ENCODE results near the gene NR5A2. TPM values are rescaled to one million over a fixed set of nuclear protein-coding genes. Genes with fewer than 3 reads are reported as not detected.

The NR5A2 gene
- total RNA-seq, 1 experiment from 2014 or later = not detected

DNA sequence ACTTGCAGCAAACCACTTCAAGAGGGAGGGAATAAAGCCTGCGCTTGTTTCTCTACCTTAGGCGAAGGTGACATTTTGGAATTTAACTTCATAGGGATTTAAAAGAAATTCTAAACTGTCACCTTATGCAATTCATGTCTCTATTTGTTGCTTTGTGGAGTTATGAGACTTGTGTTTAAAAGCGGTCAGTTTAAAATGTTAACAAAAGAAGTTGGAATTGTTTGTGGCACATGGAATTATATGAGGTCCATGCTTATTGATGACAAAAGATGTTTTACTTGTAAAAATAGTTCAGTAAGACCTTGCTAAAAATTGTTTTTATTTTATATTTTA, 15.8 kb downstream of the NR5A2 start:
- Histone ChIP-seq H3K4me2 (ENCODE audit: low read depth, low read length, poor library complexity, severe bottlenecking) (no peak overlapping the region), H3K27ac (ENCODE audit: low read length) (no peak overlapping the region), H3K9me2 (replicated peaks; ENCODE audit: insufficient read depth, low read length) (no peaks in the 10 kb centered on the region), H4K20me1 (ENCODE audit: insufficient read depth, low read depth, low read length) (no peaks in the 10 kb centered on the region), H3K36me3 (ENCODE audit: insufficient read depth, low read length) (no peaks in the 10 kb centered on the region), H3K27me3 (ENCODE audit: low read length) (no peaks in the 10 kb centered on the region), H3K4me1 (ENCODE audit: low read length) (no peaks in the 10 kb centered on the region), H2AFZ (ENCODE audit: low read length) (no peak overlapping the region), H3K4me3 (ENCODE audit: low read length) (no peak overlapping the region), H3K9ac (ENCODE audit: low read length) (no peak overlapping the region), H3K79me2 (ENCODE audit: low read length) (no peaks in the 10 kb centered on the region), H3K9me3 (ENCODE audit: low read length) (no peaks in the 10 kb centered on the region)
- DNase-seq = no peak

DNA sequence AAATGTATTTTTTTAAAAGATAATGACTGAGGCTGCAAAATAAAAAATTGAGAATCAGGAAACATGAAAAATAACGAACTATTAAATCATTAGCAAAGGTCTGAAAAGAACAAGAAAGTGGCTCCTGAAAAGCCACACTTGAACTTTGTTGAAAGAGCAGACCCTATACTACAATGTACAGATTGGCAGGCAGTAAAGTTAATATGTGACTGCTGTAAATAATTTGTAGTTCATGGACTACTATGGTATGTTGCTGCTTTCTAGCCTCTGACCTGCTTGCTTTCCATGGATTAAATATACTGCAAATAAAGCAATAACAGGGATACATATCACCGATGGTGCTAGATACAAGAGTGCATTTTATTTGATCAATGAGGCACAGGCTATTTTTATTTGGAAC, 18.6 kb downstream of the NR5A2 start:
- Histone ChIP-seq H4K20me1 (ENCODE audit: insufficient read depth, low read depth, low read length) (no peaks in the 10 kb centered on the region), H3K4me2 (ENCODE audit: low read depth, low read length, poor library complexity, severe bottlenecking) (no peak overlapping the region), H3K9ac (ENCODE audit: low read length) (no peak overlapping the region), H3K36me3 (ENCODE audit: insufficient read depth, low read length) (no peaks in the 10 kb centered on the region), H3K27ac (ENCODE audit: low read length) (no peak overlapping the region), H3K9me2 (replicated peaks; ENCODE audit: insufficient read depth, low read length) (no peaks in the 10 kb centered on the region), H3K4me3 (ENCODE audit: low read length) (no peak overlapping the region), H3K9me3 (ENCODE audit: low read length) (no peaks in the 10 kb centered on the region), H3K4me1 (ENCODE audit: low read length) (no peaks in the 10 kb centered on the region), H3K79me2 (ENCODE audit: low read length) (no peaks in the 10 kb centered on the region), H2AFZ (ENCODE audit: low read length) (no peak overlapping the region), H3K27me3 (ENCODE audit: low read length) (no peaks in the 10 kb centered on the region)
- DNase-seq = no peak

DNA sequence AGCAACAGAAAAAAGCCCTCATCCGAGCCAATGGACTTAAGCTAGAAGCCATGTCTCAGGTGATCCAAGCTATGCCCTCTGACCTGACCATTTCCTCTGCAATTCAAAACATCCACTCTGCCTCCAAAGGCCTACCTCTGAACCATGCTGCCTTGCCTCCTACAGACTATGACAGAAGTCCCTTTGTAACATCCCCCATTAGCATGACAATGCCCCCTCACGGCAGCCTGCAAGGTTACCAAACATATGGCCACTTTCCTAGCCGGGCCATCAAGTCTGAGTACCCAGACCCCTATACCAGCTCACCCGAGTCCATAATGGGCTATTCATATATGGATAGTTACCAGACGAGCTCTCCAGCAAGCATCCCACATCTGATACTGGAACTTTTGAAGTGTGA, 20.7 kb downstream of the NR5A2 start:
- Histone ChIP-seq H3K27ac (ENCODE audit: low read length) (no peak overlapping the region), H2AFZ (ENCODE audit: low read length) (no peak overlapping the region), H3K79me2 (ENCODE audit: low read length) (no peaks in the 10 kb centered on the region), H4K20me1 (ENCODE audit: insufficient read depth, low read depth, low read length) (no peaks in the 10 kb centered on the region), H3K4me2 (ENCODE audit: low read depth, low read length, poor library complexity, severe bottlenecking) (no peak overlapping the region), H3K4me1 (ENCODE audit: low read length) (no peaks in the 10 kb centered on the region), H3K9ac (ENCODE audit: low read length) (no peak overlapping the region), H3K27me3 (ENCODE audit: low read length) (no peaks in the 10 kb centered on the region), H3K9me2 (replicated peaks; ENCODE audit: insufficient read depth, low read length) (no peaks in the 10 kb centered on the region), H3K36me3 (ENCODE audit: insufficient read depth, low read length) (no peaks in the 10 kb centered on the region), H3K9me3 (ENCODE audit: low read length) (no peaks in the 10 kb centered on the region), H3K4me3 (ENCODE audit: low read length) (no peak overlapping the region)
- no peak for DNase-seq

DNA sequence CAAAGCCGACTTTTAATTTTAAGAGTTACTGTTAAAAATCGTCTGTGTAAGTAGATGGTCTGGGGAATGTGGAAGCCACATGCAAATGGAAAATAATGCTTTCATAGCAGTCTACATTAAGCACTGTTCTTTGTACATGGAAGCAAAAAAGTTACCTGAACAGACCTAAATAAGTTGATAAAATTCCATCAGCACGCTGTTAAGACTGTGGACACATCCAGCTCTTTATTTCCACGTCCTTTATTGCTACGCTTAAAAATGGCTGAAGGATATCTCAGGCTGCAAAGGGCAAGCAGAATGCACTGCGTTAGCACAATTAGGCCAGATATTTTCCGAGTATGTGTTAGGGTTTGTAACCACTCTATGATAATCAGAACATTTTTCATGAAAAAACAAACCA, 22.3 kb downstream of the NR5A2 start:
- Histone ChIP-seq H3K9ac (ENCODE audit: low read length) (no peak overlapping the region), H2AFZ (ENCODE audit: low read length) (no peak overlapping the region), H3K79me2 (ENCODE audit: low read length) (no peaks in the 10 kb centered on the region), H3K27me3 (ENCODE audit: low read length) (no peaks in the 10 kb centered on the region), H3K4me3 (ENCODE audit: low read length) (no peak overlapping the region), H3K36me3 (ENCODE audit: insufficient read depth, low read length) (no peaks in the 10 kb centered on the region), H3K9me3 (ENCODE audit: low read length) (no peaks in the 10 kb centered on the region), H3K4me2 (ENCODE audit: low read depth, low read length, poor library complexity, severe bottlenecking) (no peak overlapping the region), H4K20me1 (ENCODE audit: insufficient read depth, low read depth, low read length) (no peaks in the 10 kb centered on the region), H3K4me1 (ENCODE audit: low read length) (no peaks in the 10 kb centered on the region), H3K27ac (ENCODE audit: low read length) (no peak overlapping the region), H3K9me2 (replicated peaks; ENCODE audit: insufficient read depth, low read length) (no peaks in the 10 kb centered on the region)
- DNase-seq = no peak

DNA sequence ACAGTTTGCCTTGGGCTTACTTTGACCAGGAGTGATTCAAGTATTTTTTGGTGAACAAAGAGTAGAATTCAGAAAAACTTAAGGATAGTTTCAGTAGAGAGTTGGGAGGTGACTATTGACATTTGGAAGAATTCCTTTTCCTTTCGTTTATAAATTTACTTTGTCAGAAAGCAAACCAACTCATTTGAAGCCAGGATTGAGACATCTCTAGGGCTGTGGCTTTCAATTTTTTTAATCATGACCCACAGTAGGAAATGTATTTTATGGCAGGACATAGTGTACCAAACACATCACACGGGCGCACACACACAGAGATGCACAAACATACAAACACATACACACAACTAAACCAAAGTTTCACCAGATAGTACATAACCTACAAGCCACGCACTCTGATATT, 24.1 kb downstream of the NR5A2 start:
- Histone ChIP-seq H3K9ac (ENCODE audit: low read length) (no peak overlapping the region), H2AFZ (ENCODE audit: low read length) (no peak overlapping the region), H3K4me3 (ENCODE audit: low read length) (no peak overlapping the region), H3K9me3 (ENCODE audit: low read length) (no peaks in the 10 kb centered on the region), H3K4me2 (ENCODE audit: low read depth, low read length, poor library complexity, severe bottlenecking) (no peak overlapping the region), H4K20me1 (ENCODE audit: insufficient read depth, low read depth, low read length) (no peaks in the 10 kb centered on the region), H3K79me2 (ENCODE audit: low read length) (no peaks in the 10 kb centered on the region), H3K9me2 (replicated peaks; ENCODE audit: insufficient read depth, low read length) (no peaks in the 10 kb centered on the region), H3K27ac (ENCODE audit: low read length) (no peak overlapping the region), H3K4me1 (ENCODE audit: low read length) (no peaks in the 10 kb centered on the region), H3K36me3 (ENCODE audit: insufficient read depth, low read length) (no peaks in the 10 kb centered on the region), H3K27me3 (ENCODE audit: low read length) (no peaks in the 10 kb centered on the region)
- DNase-seq = no peak

DNA sequence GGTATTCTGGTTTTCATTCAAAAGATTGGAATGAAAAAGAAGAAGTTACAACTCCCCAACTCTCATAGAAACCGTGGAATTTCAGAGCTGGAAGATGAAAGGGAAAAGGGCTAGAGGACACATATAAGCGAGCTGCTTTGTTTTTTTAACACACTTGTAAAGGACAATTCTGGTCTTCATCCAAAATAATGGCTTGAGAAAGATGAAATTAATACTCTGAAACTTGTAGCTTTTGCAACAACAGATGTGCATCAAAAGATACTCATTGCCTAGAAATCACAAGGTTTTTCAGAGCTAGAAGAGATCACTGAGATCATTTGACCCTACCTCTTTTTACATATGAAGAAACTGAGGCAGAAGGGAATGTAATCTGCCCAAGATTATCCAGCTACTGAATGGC, 25.6 kb downstream of the NR5A2 start:
- Histone ChIP-seq H2AFZ (ENCODE audit: low read length) (no peak overlapping the region), H3K4me3 (ENCODE audit: low read length) (no peak overlapping the region), H3K27me3 (ENCODE audit: low read length) (no peaks in the 10 kb centered on the region), H3K9me3 (ENCODE audit: low read length) (no peaks in the 10 kb centered on the region), H3K36me3 (ENCODE audit: insufficient read depth, low read length) (no peaks in the 10 kb centered on the region), H3K79me2 (ENCODE audit: low read length) (no peaks in the 10 kb centered on the region), H3K4me1 (ENCODE audit: low read length) (no peaks in the 10 kb centered on the region), H3K9me2 (replicated peaks; ENCODE audit: insufficient read depth, low read length) (no peaks in the 10 kb centered on the region), H3K4me2 (ENCODE audit: low read depth, low read length, poor library complexity, severe bottlenecking) (no peak overlapping the region), H4K20me1 (ENCODE audit: insufficient read depth, low read depth, low read length) (no peaks in the 10 kb centered on the region), H3K9ac (ENCODE audit: low read length) (no peak overlapping the region), H3K27ac (ENCODE audit: low read length) (no peak overlapping the region)
- DNase-seq = no peak

DNA sequence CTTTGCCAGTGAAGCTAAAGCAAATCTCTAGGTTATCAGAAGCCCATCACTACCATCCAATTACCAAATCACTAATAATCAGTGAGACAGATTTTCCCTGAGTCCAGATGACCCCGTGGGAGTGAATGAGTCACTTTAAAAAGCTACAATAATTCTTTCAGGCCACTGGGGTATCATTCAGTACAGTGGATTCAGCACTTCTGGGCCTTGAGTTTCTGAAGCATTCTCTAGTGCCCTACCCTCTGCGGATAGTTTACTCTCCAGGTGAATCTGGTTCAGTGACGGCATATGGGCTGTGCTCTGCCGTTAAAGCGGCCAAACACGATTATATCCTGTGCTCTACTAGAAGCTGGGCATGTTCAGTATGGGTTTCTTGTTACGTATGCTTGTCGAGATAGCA, 26.1 kb downstream of the NR5A2 start:
- Histone ChIP-seq H4K20me1 (ENCODE audit: insufficient read depth, low read depth, low read length) (no peaks in the 10 kb centered on the region), H3K9ac (ENCODE audit: low read length) (no peak overlapping the region), H3K9me2 (replicated peaks; ENCODE audit: insufficient read depth, low read length) (no peaks in the 10 kb centered on the region), H3K79me2 (ENCODE audit: low read length) (no peaks in the 10 kb centered on the region), H3K4me2 (ENCODE audit: low read depth, low read length, poor library complexity, severe bottlenecking) (no peak overlapping the region), H3K27ac (ENCODE audit: low read length) (no peak overlapping the region), H3K4me3 (ENCODE audit: low read length) (no peak overlapping the region), H3K4me1 (ENCODE audit: low read length) (no peaks in the 10 kb centered on the region), H3K36me3 (ENCODE audit: insufficient read depth, low read length) (no peaks in the 10 kb centered on the region), H3K9me3 (ENCODE audit: low read length) (no peaks in the 10 kb centered on the region), H2AFZ (ENCODE audit: low read length) (no peak overlapping the region), H3K27me3 (ENCODE audit: low read length) (no peaks in the 10 kb centered on the region)
- no peak for DNase-seq

DNA sequence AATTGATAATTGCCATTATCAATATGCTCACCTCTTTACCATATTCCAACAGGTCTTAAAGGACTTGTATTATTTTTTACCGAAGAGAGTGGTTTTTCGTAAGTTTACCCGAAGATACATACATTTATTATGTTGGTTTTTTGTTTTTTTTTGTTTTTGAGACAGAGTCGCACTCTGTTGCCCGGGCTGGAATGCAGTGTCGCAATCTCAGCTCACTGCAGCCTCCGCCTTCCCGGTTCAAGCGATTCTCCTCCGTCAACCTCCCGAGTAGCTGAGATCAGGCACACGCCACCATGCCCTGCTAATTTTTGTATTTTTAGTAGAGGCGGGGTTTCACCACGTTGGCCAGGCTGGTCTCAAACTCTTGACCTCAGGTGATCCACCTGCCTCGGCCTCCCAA, 30.8 kb downstream of the NR5A2 start:
- no peaks in the 10 kb centered on the region for H3K9me2 ChIP-seq (replicated peaks; ENCODE audit: insufficient read depth, low read length)
- H3K27ac ChIP-seq (ENCODE audit: low read length) = no peak overlapping the region
- H4K20me1 ChIP-seq (ENCODE audit: insufficient read depth, low read depth, low read length) = no peaks in the 10 kb centered on the region
- H3K9ac ChIP-seq (ENCODE audit: low read length) = no peak overlapping the region
- no peaks in the 10 kb centered on the region for H3K27me3 ChIP-seq (ENCODE audit: low read length)
- no peak overlapping the region for H2AFZ ChIP-seq (ENCODE audit: low read length)
- no peak overlapping the region for H3K4me2 ChIP-seq (ENCODE audit: low read depth, low read length, poor library complexity, severe bottlenecking)
- no peak overlapping the region for H3K4me3 ChIP-seq (ENCODE audit: low read length)
- H3K36me3 ChIP-seq (ENCODE audit: insufficient read depth, low read length) = no peaks in the 10 kb centered on the region
- H3K4me1 ChIP-seq (ENCODE audit: low read length) = no peaks in the 10 kb centered on the region
- no peak for DNase-seq
- H3K9me3 ChIP-seq (ENCODE audit: low read length) = no peaks in the 10 kb centered on the region
- H3K79me2 ChIP-seq (ENCODE audit: low read length) = no peaks in the 10 kb centered on the region

DNA sequence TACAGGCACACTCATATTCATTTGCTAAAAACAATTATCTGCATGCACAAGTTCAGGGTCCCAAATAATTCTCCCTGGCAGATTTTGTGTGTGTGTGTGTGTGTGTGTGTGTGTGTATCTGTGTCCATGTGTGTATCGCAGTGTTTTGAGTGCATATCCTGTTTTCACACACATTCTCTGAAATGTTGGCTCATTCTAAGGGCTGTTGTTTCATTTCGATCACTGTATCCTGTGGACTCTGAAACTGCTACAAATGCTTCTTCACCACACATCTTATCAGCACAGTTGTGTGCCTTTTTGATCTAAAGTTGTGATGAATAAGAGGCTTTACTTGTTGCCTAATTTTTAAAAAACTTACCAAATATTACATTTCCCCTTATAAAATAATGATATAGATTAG, 34.6 kb downstream of the NR5A2 start:
- Histone ChIP-seq H3K79me2 (ENCODE audit: low read length) (no peaks in the 10 kb centered on the region), H3K4me1 (ENCODE audit: low read length) (no peaks in the 10 kb centered on the region), H3K9ac (ENCODE audit: low read length) (no peak overlapping the region), H3K4me3 (ENCODE audit: low read length) (no peak overlapping the region), H3K36me3 (ENCODE audit: insufficient read depth, low read length) (no peaks in the 10 kb centered on the region), H3K4me2 (ENCODE audit: low read depth, low read length, poor library complexity, severe bottlenecking) (no peak overlapping the region), H3K27me3 (ENCODE audit: low read length) (no peaks in the 10 kb centered on the region), H2AFZ (ENCODE audit: low read length) (no peak overlapping the region), H4K20me1 (ENCODE audit: insufficient read depth, low read depth, low read length) (no peaks in the 10 kb centered on the region), H3K9me2 (replicated peaks; ENCODE audit: insufficient read depth, low read length) (no peaks in the 10 kb centered on the region), H3K27ac (ENCODE audit: low read length) (no peak overlapping the region), H3K9me3 (ENCODE audit: low read length) (no peaks in the 10 kb centered on the region)
- no peak for DNase-seq

All from Karpas-422 (cell line).